OCI-LY3 (cell line): ENCODE measurements around the gene CUL1.

Experiments
- CTCF ChIP-seq: fragments of 200-600, 300-600 bp; sonication (generic); IDR thresholded peaks from 2 replicates; pipeline ENCODE4 v1.5.1; 2014; ENCODE audit warnings: antibody characterized with exemption, low read length, low read depth
- EZH2phosphoT487 ChIP-seq: fragments of 200-600 bp; shearing (Covaris generic); IDR thresholded peaks from 2 replicates; pipeline ENCODE4 v1.6.1; 2018; ENCODE audit warnings: antibody characterized with exemption, mixed run types, low read depth

- TF ChIP-seq CTCF, result no peak
- TF ChIP-seq EZH2phosphoT487, result no peak
Observed at GRCh38 chr7:148732862-148733261, 34.2 kb downstream of the CUL1 start.
